Tibial nerve (tissue), 4 donors: Measurements from ENCODE around the gene THOC5. TPM values are rescaled to one million over a fixed set of nuclear protein-coding genes. Genes with fewer than 3 reads are reported as not detected.
"Not testable (repeated sequence)": the region's sequence is repeated elsewhere in the genome, so short reads cannot be mapped to it uniquely, and the experiment has no call there.

Source experiments
- DNase-seq, 2 donors: peaks; one replicate each; pipeline ENCODE4 v3.0.0-alpha.2; 2019; ENCODE audit warnings: low spot score in 2 of 2
- H3K27ac ChIP-seq, 4 donors: fragments of 200-600 bp; sonication (generic) in 3 of 4; one replicate each; pipeline ENCODE4 v1.5.1; 2017 to 2019; ENCODE audit warnings: mild to moderate bottlenecking in 1 of 4
- H3K27me3 ChIP-seq, 2 donors: fragments of 200-600 bp; sonication (generic) in 1 of 2; one replicate each; pipeline versions ENCODE4 v1.5.1 to v1.6.0; 2017 to 2019
- H3K36me3 ChIP-seq, 3 donors: fragments of 200-600 bp; sonication (generic); one replicate each; pipeline ENCODE4 v1.5.1; 2018 to 2019
- H3K4me1 ChIP-seq, 4 donors: fragments of 200-600 bp; sonication (generic) in 3 of 4; one replicate each; pipeline ENCODE4 v1.5.1; 2017 to 2019
- H3K4me3 ChIP-seq, 4 donors: fragments of 200-600 bp; sonication (generic) in 3 of 4; one replicate each; pipeline ENCODE4 v1.5.1; 2017 to 2019; ENCODE audit warnings: mild to moderate bottlenecking in 1 of 4, moderate library complexity in 1 of 4
- H3K9me3 ChIP-seq, 4 donors: fragments of 200-600 bp; sonication (generic) in 3 of 4; one replicate each; pipeline ENCODE4 v1.5.1; 2017 to 2019
- CTCF ChIP-seq, 5 experiments: fragments of 200-600 bp in 3 of 5; fragments of 450-650 bp in 2 of 5; sonication (generic) in 3 of 5; IDR thresholded peaks; one replicate each; pipeline ENCODE4 v1.5.1; 2016 to 2019; ENCODE audit warnings: antibody characterized with exemption in 5 of 5, mild to moderate bottlenecking in 3 of 5, moderate library complexity in 2 of 5
- EP300 ChIP-seq, 2 donors: sonication (generic); formaldehyde crosslinking; IDR thresholded peaks; one replicate each; pipeline ENCODE4 v1.6.1; 2017; ENCODE audit warnings: antibody characterized with exemption in 2 of 2, mild to moderate bottlenecking in 1 of 2
- POLR2A ChIP-seq, 2 donors: fragments of 450-650 bp; IDR thresholded peaks; one replicate each; pipeline ENCODE4 v1.6.1; 2017; ENCODE audit warnings: antibody characterized with exemption in 2 of 2, mild to moderate bottlenecking in 2 of 2, moderate library complexity in 2 of 2
- WGBS, 2 donors: methylation state at CpG; one replicate each; pipeline ENCODE4 v1.1.5; 2018; 5-methylcytosine and 5-hydroxymethylcytosine counted together
- total RNA-seq, 4 donors: library from RNA; depleted of rRNA; stranded (reverse); fragments of >200 nt; gene quantifications; one replicate each; pipeline ENCODE4 v1.1.0, GENCODE V29; 2016

Gene THOC5
- total RNA-seq = 10 to 100 TPM; 31.2 to 65.9 (median 50.3) TPM

- Histone ChIP-seq H3K27me3 (no peaks in the 10 kb centered on the region), H3K4me1 (peaks cover 0 to 31% (median 9%) of the 10 kb centered on the region in 4 donors), H3K9me3 (no peaks in the 10 kb centered on the region), H3K27ac (peak within 1 kb of the TSS; percentile 68 to 89 (median 87)), H3K4me3 (peak within 1 kb of the TSS; percentile 56 to 91 (median 82)), H3K36me3 (peaks cover 0 to 40% (median 9%) of the 10 kb centered on the region in 3 donors)
- peak; percentile 89 to 91 for DNase-seq
- 1% methylated on average over 31 to 38 of the region's 44 CpGs for whole genome bisulfite sequencing, 2 donors
- peak; percentile 52 to 89 (median 68) for TF ChIP-seq CTCF (IDR thresholded peaks at IDR 0.05)
- TF ChIP-seq POLR2A (IDR thresholded peaks at IDR 0.05) = peak; percentile 30 to 61
- TF ChIP-seq EP300 (IDR thresholded peaks at IDR 0.05) = peak; percentile 88 to 93
Observed at GRCh38 chr22:29553351-29554224, at the start of gene THOC5. THOC5 (minus strand) TSS chr22:29553757; CDS start chr22:29549147, 4,610 bp downstream.

DNA sequence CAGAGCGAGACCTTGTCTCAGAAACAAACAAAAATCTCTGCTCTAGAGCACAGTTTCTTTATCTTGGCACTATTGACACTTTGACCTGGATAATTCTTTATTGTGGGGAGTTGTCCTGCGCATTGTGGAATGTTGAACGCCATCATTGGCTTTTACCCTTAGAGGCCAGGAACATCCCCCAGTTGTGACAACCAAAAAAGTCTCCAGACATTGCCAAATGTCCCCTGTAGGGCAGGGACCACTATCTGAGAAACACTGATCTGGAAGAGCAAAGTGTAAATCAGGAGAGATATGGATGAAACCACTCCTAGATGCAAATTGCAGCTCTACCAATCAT is 45.1 kb upstream of the THOC5 start:
- no peak for DNase-seq
- no peak overlapping the region for H3K4me3 ChIP-seq
- no peaks in the 10 kb centered on the region for H3K27me3 ChIP-seq
- H3K4me1 ChIP-seq = no peaks in the 10 kb centered on the region
- no peaks in the 10 kb centered on the region for H3K9me3 ChIP-seq
- WGBS, 2 donors = 86 to 87% methylated on average over 3 of the region's 3 CpGs
- no peaks in the 10 kb centered on the region for H3K36me3 ChIP-seq
- H3K27ac ChIP-seq = no peak overlapping the region
- TF ChIP-seq CTCF (IDR thresholded peaks at IDR 0.05) (no peak), EP300 (IDR thresholded peaks at IDR 0.05) (no peak), POLR2A (IDR thresholded peaks at IDR 0.05) (no peak)

DNA sequence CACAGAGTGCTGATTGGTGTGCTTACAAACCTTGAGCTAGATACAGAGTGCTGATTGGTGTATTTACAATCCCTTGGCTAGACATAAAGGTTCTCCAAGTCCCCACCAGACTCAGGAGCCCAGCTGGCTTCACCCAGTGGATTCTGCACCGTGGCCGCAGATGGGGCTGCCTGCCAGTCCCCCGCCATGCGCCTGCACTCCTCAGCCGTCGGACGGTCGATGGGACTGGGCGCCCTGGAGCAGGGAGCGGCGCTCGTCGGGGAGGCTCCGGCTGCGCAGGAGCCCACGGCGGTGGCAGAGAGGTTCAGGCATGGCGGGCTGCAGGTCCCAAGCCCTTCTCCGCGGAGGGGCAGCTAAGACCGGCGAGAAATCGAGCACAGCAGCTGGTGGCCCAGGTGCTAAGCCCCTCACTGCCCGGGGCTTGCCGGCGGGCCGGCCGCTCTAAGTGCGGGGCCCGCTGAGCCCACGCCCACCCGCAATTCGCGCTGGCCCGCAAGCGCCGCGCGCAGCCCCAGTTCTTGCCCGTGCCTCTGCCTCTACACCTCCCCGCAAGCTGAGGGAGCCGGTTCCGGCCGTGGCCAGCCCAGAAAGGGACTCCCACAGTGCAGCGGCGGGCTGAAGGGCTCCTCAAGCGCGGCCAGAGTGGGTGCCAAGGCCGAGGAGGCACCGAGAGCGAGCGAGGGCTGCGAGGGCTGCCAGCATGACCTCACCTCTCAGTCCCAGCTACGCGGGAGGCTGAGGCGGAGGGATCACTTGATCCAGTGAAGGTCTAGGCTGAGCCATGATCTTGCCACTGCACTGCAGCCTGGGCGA is 44.5 kb upstream of the THOC5 start:
- not testable (repeated sequence) for H3K36me3 ChIP-seq, DNase-seq, H3K9me3 ChIP-seq, H3K4me1 ChIP-seq, H3K27ac ChIP-seq, H3K4me3 ChIP-seq, H3K27me3 ChIP-seq
- 83 to 92% methylated on average over 29 to 41 of the region's 57 CpGs for WGBS, 2 donors

- DNase-seq = no peak
- H3K36me3 ChIP-seq = no peaks in the 10 kb centered on the region
- H3K27me3 ChIP-seq = no peaks in the 10 kb centered on the region
- no peaks in the 10 kb centered on the region for H3K4me1 ChIP-seq
- 87 to 94% methylated on average over 10 of the region's 10 CpGs for WGBS, 2 donors
- no peak overlapping the region for H3K27ac ChIP-seq
- TF ChIP-seq EP300 (IDR thresholded peaks at IDR 0.05) = no peak
- no peak for TF ChIP-seq POLR2A (IDR thresholded peaks at IDR 0.05)
- no peak for TF ChIP-seq CTCF (IDR thresholded peaks at IDR 0.05)
- H3K9me3 ChIP-seq = no peaks in the 10 kb centered on the region
- H3K4me3 ChIP-seq = no peak overlapping the region
Observed at GRCh38 chr22:29596408-29596807, 42.9 kb upstream of the THOC5 start.

GRCh38 chr22:29594447-29594846 is 40.9 kb upstream of the THOC5 start:
- not testable (repeated sequence) for H3K4me1 ChIP-seq, H3K27ac ChIP-seq, H3K4me3 ChIP-seq, DNase-seq, H3K9me3 ChIP-seq, H3K27me3 ChIP-seq, H3K36me3 ChIP-seq
- 92 to 94% methylated on average over 6 of the region's 6 CpGs for WGBS, 2 donors

- Histone ChIP-seq H3K27ac (no peak overlapping the region), H3K9me3 (no peaks in the 10 kb centered on the region), H3K36me3 (no peaks in the 10 kb centered on the region), H3K27me3 (no peaks in the 10 kb centered on the region), H3K4me1 (no peaks in the 10 kb centered on the region), H3K4me3 (no peak overlapping the region)
- WGBS, 2 donors = 71 to 81% methylated on average over 4 of the region's 4 CpGs
- DNase-seq = no peak
- TF ChIP-seq CTCF (IDR thresholded peaks at IDR 0.05) = no peak
- no peak for TF ChIP-seq POLR2A (IDR thresholded peaks at IDR 0.05)
- no peak for TF ChIP-seq EP300 (IDR thresholded peaks at IDR 0.05)
Observed at GRCh38 chr22:29593923-29594322, 40.4 kb upstream of the THOC5 start.
